Measurements from ENCODE around the gene NLRP1.

The NLRP1 gene

GRCh38 chr17:5584383-5585286, at the start of gene NLRP1:
Gene NLRP1 (minus strand): TSS chr17:5584509. CDS start chr17:5583957, 552 bp downstream.
- DNase-seq (ENCODE audit: low spot score), result no peak

- DNase-seq (ENCODE audit: low spot score), result no peak
Observed at GRCh38 chr17:5631958-5632590, 47.8 kb upstream of the NLRP1 start.

- DNase-seq (ENCODE audit: low spot score), result no peak
Observed at GRCh38 chr17:5630434-5630833, 46.1 kb upstream of the NLRP1 start.

GRCh38 chr17:5629128-5629527, 44.8 kb upstream of the NLRP1 start:
- DNase-seq (ENCODE audit: low spot score), result no peak

- no peak for DNase-seq (ENCODE audit: low spot score)
Observed at GRCh38 chr17:5628262-5628661, 44.0 kb upstream of the NLRP1 start.

GRCh38 chr17:5624211-5624610, 39.9 kb upstream of the NLRP1 start:
- DNase-seq (ENCODE audit: low spot score), result no peak

- no peak for DNase-seq (ENCODE audit: low spot score)
Observed at GRCh38 chr17:5621729-5622128, 37.4 kb upstream of the NLRP1 start.

- no peak for DNase-seq (ENCODE audit: low spot score)
Observed at GRCh38 chr17:5621026-5621425, 36.7 kb upstream of the NLRP1 start.

- no peak for DNase-seq (ENCODE audit: low spot score)
Observed at GRCh38 chr17:5619088-5619740, 34.9 kb upstream of the NLRP1 start.

- no peak for DNase-seq (ENCODE audit: low spot score)
Observed at GRCh38 chr17:5618476-5618875, 34.2 kb upstream of the NLRP1 start.

- no peak for DNase-seq (ENCODE audit: low spot score)
Observed at GRCh38 chr17:5615476-5615875, 31.2 kb upstream of the NLRP1 start.

GRCh38 chr17:5610956-5611355, 26.6 kb upstream of the NLRP1 start:
- no peak for DNase-seq (ENCODE audit: low spot score)

GRCh38 chr17:5608399-5609112, 24.2 kb upstream of the NLRP1 start:
- no peak for DNase-seq (ENCODE audit: low spot score)

- DNase-seq (ENCODE audit: low spot score), result no peak
Observed at GRCh38 chr17:5607946-5608345, 23.6 kb upstream of the NLRP1 start.

- no peak for DNase-seq (ENCODE audit: low spot score)
Observed at GRCh38 chr17:5605452-5605851, 21.1 kb upstream of the NLRP1 start.

- no peak for DNase-seq (ENCODE audit: low spot score)
Observed at GRCh38 chr17:5600041-5600440, 15.7 kb upstream of the NLRP1 start.

- DNase-seq (ENCODE audit: low spot score), result no peak
Observed at GRCh38 chr17:5598457-5598856, 14.1 kb upstream of the NLRP1 start.

GRCh38 chr17:5596421-5596820, 12.1 kb upstream of the NLRP1 start:
- no peak for DNase-seq (ENCODE audit: low spot score)

GRCh38 chr17:5595831-5596230, 11.5 kb upstream of the NLRP1 start:
- DNase-seq (ENCODE audit: low spot score), result no peak

GRCh38 chr17:5592382-5592781, 8.1 kb upstream of the NLRP1 start:
- no peak for DNase-seq (ENCODE audit: low spot score)

GRCh38 chr17:5591966-5592365, 7.7 kb upstream of the NLRP1 start:
- DNase-seq (ENCODE audit: low spot score), result no peak

- no peak for DNase-seq (ENCODE audit: low spot score)
Observed at GRCh38 chr17:5588584-5588983, 4.3 kb upstream of the NLRP1 start.

Measured in D341Med (cell line).